Fibroblast of pulmonary artery (primary cell): ENCODE data around the gene MAP3K14.
A peak's percentile ranks its signal among the peaks of the same experiment; 100 is the strongest.

Experiments
- DNase-seq: peaks from one replicate; pipeline ENCODE4 v3.0.0-alpha.2; 2010; ENCODE audit warnings: low read depth
- H3K4me3 ChIP-seq: replicated peaks from 2 replicates; pipeline ENCODE4 v1.5.1; 2011; ENCODE audit warnings: low read depth, mild to moderate bottlenecking, control low read depth, low read length, moderate library complexity
- CTCF ChIP-seq: IDR thresholded peaks from 2 replicates; pipeline ENCODE4 v1.5.1; 2011; ENCODE audit warnings: mild to moderate bottlenecking, control low read depth, low read length, inconsistent platforms; ENCODE audit errors: missing control alignments

MAP3K14 gene

GRCh38 chr17:45232514-45233422 is 84.1 kb downstream of the MAP3K14 start:
- no peak overlapping the region for H3K4me3 ChIP-seq
- no peak for DNase-seq
- no peak for TF ChIP-seq CTCF

- no peak overlapping the region for H3K4me3 ChIP-seq
- peak; percentile 35 for TF ChIP-seq CTCF
- DNase-seq: no peak
Measured at GRCh38 chr17:45231481-45232116, 85.2 kb downstream of the MAP3K14 start.

- no peak overlapping the region for H3K4me3 ChIP-seq
- no peak for TF ChIP-seq CTCF
- DNase-seq: peak; percentile 60
Measured at GRCh38 chr17:45230787-45231480, 85.9 kb downstream of the MAP3K14 start.

DNA sequence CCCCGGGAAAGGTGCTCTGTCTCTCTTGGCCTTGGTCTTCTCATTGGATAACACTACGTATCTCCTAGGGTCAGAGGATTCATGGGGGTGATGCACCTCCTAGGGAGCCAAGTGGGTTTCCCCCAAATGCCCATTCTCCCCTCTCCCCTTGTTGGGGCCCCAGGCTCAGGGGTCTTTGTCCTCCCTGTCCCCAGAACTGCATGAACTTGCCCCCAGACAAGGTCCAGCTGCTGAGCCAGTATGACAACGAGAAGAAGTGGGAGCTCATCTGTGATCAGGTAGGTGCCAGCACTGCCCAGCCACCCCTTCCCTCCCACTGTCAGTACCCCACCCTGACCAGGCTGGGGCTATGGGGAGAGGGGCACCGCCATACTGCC is 86.4 kb downstream of the MAP3K14 start:
- no peak for DNase-seq
- TF ChIP-seq CTCF: no peak

DNA sequence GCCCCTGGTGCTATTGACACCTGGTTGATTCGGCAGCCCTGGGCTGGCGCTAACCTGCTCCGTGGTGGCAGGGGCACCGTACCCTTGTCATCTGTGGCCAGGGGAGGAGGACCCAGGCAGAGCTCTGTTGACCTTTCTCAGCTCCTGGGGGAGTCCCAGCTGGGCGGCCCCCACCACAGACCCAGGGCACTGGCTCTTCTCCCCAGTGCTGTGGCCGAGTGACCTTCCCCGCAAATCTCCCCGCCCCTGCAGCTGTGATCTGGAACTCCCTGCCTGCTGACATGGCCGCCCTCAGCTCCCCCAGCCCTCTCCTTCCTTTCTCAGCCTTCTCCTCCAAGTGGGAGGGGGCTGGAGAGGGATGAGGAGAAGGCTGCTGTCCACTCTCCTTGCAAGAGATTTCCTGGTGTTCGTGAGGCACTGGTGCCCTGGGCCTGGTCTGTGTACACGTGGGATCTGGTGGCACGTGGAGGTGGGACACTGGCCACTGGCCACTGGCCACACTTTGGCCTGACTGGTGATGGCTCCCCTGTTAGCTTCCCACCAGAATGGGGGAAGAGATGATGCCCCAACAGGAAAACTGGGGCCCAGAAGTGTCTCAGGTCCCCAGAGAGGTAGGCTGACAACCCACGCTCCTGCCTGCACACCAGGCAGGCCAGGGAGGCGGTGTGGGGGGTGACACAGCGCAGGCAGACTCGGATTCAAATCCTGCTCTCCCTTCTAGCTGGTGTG is 87.0 kb downstream of the MAP3K14 start:
- no peak for TF ChIP-seq CTCF
- H3K4me3 ChIP-seq: no peak overlapping the region
- no peak for DNase-seq

More for the DNA sequence above, 86.4 kb downstream of the MAP3K14 start:
- H3K4me3 ChIP-seq: no peak overlapping the region

GRCh38 chr17:45228763-45229539 is 87.9 kb downstream of the MAP3K14 start:
- TF ChIP-seq CTCF: no peak
- DNase-seq: peak; percentile 96
- no peak overlapping the region for H3K4me3 ChIP-seq
